ENCODE measurements around the gene HNMT. TPM values are rescaled to one million over a fixed set of nuclear protein-coding genes. Genes with fewer than 3 reads are reported as not detected.
"Not testable (repeated sequence)": the region's sequence is repeated elsewhere in the genome, so short reads cannot be mapped to it uniquely, and the experiment has no call there.

Gene HNMT
- total and polyA plus RNA-seq, 2 donors (not counting 1 experiment from before 2014, with no cell fraction given) = 0.24 TPM; not detected in 1

DNA sequence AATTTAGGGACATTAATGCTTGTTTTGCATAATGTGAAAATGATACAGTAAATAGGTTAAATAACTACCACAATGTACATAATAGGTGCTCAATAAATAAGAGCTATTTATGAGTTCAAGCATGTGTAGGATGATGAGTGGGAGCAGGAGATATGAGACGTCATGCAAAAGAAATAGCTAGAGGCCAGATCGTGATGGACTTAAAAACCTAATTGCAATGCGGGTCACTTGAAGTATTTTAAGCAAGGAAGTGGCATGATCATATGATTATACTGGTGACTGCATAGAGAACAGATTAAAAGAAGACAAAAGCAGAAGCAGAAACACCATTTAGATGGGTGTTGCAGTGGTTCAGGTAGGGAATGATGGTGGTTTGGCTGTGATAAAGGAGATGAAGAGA, 78.0 kb downstream of the HNMT start:
- ChIA-PET CTCF (no interaction called here), POLR2A (no interaction called here)
- no peaks in the 10 kb centered on the region for H4K20me1 ChIP-seq (ENCODE audit: control insufficient read depth, insufficient read depth, low read length, poor library complexity, severe bottlenecking)
- ATAC-seq (ENCODE audit: low read depth) (no peak), DNase-seq (no peak)
- no peaks in the 10 kb centered on the region for H3K27me3 ChIP-seq (replicated peaks in 1 of 4; ENCODE audit: control extremely low read depth in 1 of 4, control insufficient read depth in 3 of 4, insufficient read depth in 4 of 4, low read length in 3 of 4)
- Mint-ChIP-seq H3K9me3 (ENCODE audit: insufficient read depth) (no peaks in the 10 kb centered on the region), H3K4me3 (no peak overlapping the region), H3K4me1 (no peaks in the 10 kb centered on the region), H3K27ac (no peak overlapping the region), H3K27me3 (peaks cover 3% of the 10 kb centered on the region)
- no peaks in the 10 kb centered on the region for H3K79me2 ChIP-seq (ENCODE audit: control insufficient read depth, insufficient read depth, low read length)
- no peak overlapping the region for H3K27ac ChIP-seq (ENCODE audit: low read length in 2 of 2)
- no peak overlapping the region for H2AFZ ChIP-seq (ENCODE audit: insufficient read depth, low read depth, low read length, poor library complexity, severe bottlenecking)
- H3K9ac ChIP-seq (ENCODE audit: low read length) = no peak overlapping the region
- TF ChIP-seq, protein P1, sequence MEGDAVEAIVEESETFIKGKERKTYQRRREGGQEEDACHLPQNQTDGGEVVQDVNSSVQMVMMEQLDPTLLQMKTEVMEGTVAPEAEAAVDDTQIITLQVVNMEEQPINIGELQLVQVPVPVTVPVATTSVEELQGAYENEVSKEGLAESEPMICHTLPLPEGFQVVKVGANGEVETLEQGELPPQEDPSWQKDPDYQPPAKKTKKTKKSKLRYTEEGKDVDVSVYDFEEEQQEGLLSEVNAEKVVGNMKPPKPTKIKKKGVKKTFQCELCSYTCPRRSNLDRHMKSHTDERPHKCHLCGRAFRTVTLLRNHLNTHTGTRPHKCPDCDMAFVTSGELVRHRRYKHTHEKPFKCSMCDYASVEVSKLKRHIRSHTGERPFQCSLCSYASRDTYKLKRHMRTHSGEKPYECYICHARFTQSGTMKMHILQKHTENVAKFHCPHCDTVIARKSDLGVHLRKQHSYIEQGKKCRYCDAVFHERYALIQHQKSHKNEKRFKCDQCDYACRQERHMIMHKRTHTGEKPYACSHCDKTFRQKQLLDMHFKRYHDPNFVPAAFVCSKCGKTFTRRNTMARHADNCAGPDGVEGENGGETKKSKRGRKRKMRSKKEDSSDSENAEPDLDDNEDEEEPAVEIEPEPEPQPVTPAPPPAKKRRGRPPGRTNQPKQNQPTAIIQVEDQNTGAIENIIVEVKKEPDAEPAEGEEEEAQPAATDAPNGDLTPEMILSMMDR (IDR thresholded peaks at IDR 0.05) = no peak
- no peak for TF ChIP-seq EZH2 (IDR thresholded peaks at IDR 0.05; ENCODE audit: borderline replicate concordance, insufficient read depth, low read depth, low read length, poor library complexity, severe bottlenecking)
- H3K4me2 ChIP-seq (replicated peaks; ENCODE audit: low read depth, low read length, poor library complexity, severe bottlenecking) = no peak overlapping the region
- WGBS (ENCODE audit: insufficient coverage) = 96% methylated on average over 3 of the region's 3 CpGs
- intact Hi-C loops (cut with micrococcal nuclease) = no loop called here
- H3K36me3 ChIP-seq (replicated peaks in 1 of 2; ENCODE audit: control extremely low read depth in 1 of 2, control insufficient read depth in 1 of 2, extremely low read depth in 1 of 2, insufficient read depth in 2 of 2, low read length in 1 of 2) = no peaks in the 10 kb centered on the region
- H3K4me1 ChIP-seq (ENCODE audit: control insufficient read depth in 2 of 2, insufficient read depth in 2 of 2, low read length in 2 of 2) = no peaks in the 10 kb centered on the region
- H3K4me3 ChIP-seq (ENCODE audit: control extremely low read depth in 1 of 5, extremely low read depth in 1 of 5, insufficient read depth in 1 of 5, low read depth in 2 of 5, low read length in 4 of 5) = no peak overlapping the region
- peaks cover 0 to 1% (median 0%) of the 10 kb centered on the region in 3 donors for H3K9me3 ChIP-seq (ENCODE audit: control extremely low read depth in 1 of 3, control insufficient read depth in 2 of 3, insufficient read depth in 1 of 3, low read length in 2 of 3)

DNA sequence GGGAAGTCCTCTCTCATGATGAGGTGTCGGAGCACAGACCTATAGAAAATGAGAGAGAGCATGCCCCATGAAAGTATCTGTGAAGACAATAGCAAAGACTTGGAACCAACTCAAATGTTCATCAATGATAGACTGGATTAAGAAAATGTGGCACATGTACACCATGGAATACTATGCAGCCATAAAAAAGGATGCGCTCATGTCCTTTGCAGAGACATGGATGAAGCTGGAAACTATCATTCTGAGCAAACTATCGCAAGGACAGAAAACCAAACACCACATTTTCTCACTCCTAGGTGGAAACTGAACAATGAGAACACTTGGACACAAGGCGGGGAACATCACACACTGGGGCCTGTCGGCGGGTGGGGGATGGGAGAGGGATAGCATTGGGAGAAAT, 79.3 kb downstream of the HNMT start:
- H3K4me2 ChIP-seq (replicated peaks; ENCODE audit: low read depth, low read length, poor library complexity, severe bottlenecking); H3K4me1 Mint-ChIP-seq; POLR2A ChIA-PET; H4K20me1 ChIP-seq (ENCODE audit: control insufficient read depth, insufficient read depth, low read length, poor library complexity, severe bottlenecking); H3K79me2 ChIP-seq (ENCODE audit: control insufficient read depth, insufficient read depth, low read length); H3K9ac ChIP-seq (ENCODE audit: low read length); H3K4me1 ChIP-seq (ENCODE audit: control insufficient read depth in 2 of 2, insufficient read depth in 2 of 2, low read length in 2 of 2); CTCF ChIA-PET; H3K9me3 Mint-ChIP-seq (ENCODE audit: insufficient read depth); H2AFZ ChIP-seq (ENCODE audit: insufficient read depth, low read depth, low read length, poor library complexity, severe bottlenecking); H3K4me3 ChIP-seq (ENCODE audit: control extremely low read depth in 1 of 5, extremely low read depth in 1 of 5, insufficient read depth in 1 of 5, low read depth in 2 of 5, low read length in 4 of 5); H3K27me3 Mint-ChIP-seq; H3K9me3 ChIP-seq (ENCODE audit: control extremely low read depth in 1 of 3, control insufficient read depth in 2 of 3, insufficient read depth in 1 of 3, low read length in 2 of 3); H3K4me3 Mint-ChIP-seq; ATAC-seq (ENCODE audit: low read depth); intact Hi-C loops (cut with micrococcal nuclease); H3K27ac ChIP-seq (ENCODE audit: low read length in 2 of 2); H3K27me3 ChIP-seq (replicated peaks in 1 of 4; ENCODE audit: control extremely low read depth in 1 of 4, control insufficient read depth in 3 of 4, insufficient read depth in 4 of 4, low read length in 3 of 4); H3K36me3 ChIP-seq (replicated peaks in 1 of 2; ENCODE audit: control extremely low read depth in 1 of 2, control insufficient read depth in 1 of 2, extremely low read depth in 1 of 2, insufficient read depth in 2 of 2, low read length in 1 of 2); DNase-seq; H3K27ac Mint-ChIP-seq: not testable (repeated sequence)
- 89% methylated on average over 1 of the region's 6 CpGs for WGBS (ENCODE audit: insufficient coverage)

Data from B cell (primary cell).